Stomach (tissue), 4 donors: Measurements from ENCODE around the gene CDKL4.

ENCODE experiments used
- CTCF ChIP-seq, 7 experiments: fragments of 450-650 bp in 4 of 7; fragments of 200-600 bp in 3 of 7; sonication (generic) in 3 of 7; IDR thresholded peaks; one replicate each; pipeline ENCODE4 v1.5.1; 2016 to 2019; ENCODE audit warnings: antibody characterized with exemption in 7 of 7, control low read depth in 2 of 7, mild to moderate bottlenecking in 1 of 7
- EP300 ChIP-seq: sonication (generic); formaldehyde crosslinking; IDR thresholded peaks from one replicate; pipeline ENCODE4 v1.6.1; 2017; ENCODE audit warnings: antibody characterized with exemption
- POLR2A ChIP-seq, 4 donors: fragments of 450-650 bp; IDR thresholded peaks; one replicate each; pipeline ENCODE4 v1.6.1; 2016; ENCODE audit warnings: antibody characterized with exemption in 4 of 4, control low read depth in 2 of 4, mild to moderate bottlenecking in 1 of 4, moderate library complexity in 1 of 4

- TF ChIP-seq EP300: no peak
- no peak for TF ChIP-seq CTCF (IDR thresholded peaks at IDR 0.05)
- TF ChIP-seq POLR2A (IDR thresholded peaks at IDR 0.05): no peak
These were observed 26.6 kb downstream of the CDKL4 start for GRCh38 chr2:39217192-39217550.
